PC-3 (cell line): ENCODE data around the gene S100A16.

Experiments used
- CTCF ChIP-seq: fragments of 300-600 bp; sonication (generic); conservative IDR thresholded peaks from 2 replicates; pipeline ENCODE4 v1.5.1; 2017; ENCODE audit warnings: antibody characterized with exemption, low read depth, mild to moderate bottlenecking, low read length
- EZH2 ChIP-seq: fragments of 300-600 bp; sonication (generic); IDR thresholded peaks from one replicate; pipeline ENCODE4 v1.6.1; 2017; ENCODE audit warnings: antibody characterized with exemption, mild to moderate bottlenecking, low read length; ENCODE audit not compliant: unreplicated experiment
- EZH2phosphoT487 ChIP-seq: fragments of 300-600 bp; sonication (generic); IDR thresholded peaks from 2 replicates; pipeline ENCODE4 v1.6.1; 2018; ENCODE audit warnings: mild to moderate bottlenecking, antibody characterized with exemption, low read length, borderline replicate concordance

GRCh38 chr1:153578490-153578889, 34.4 kb downstream of the S100A16 start:
- TF ChIP-seq EZH2phosphoT487 (no peak), CTCF (no peak), EZH2 (no peak)
